Sigmoid colon (tissue), 7 donors: ENCODE results near the gene KRTAP4-8. TPM values are rescaled to one million over a fixed set of nuclear protein-coding genes. Genes with fewer than 3 reads are reported as not detected.

Source experiments
- DNase-seq: peaks from one replicate; pipeline ENCODE4 v3.0.0-alpha.2; 2019
- H3K27ac ChIP-seq, 4 donors: fragments of 200-600 bp; sonication (generic); one replicate each; pipeline ENCODE4 v1.5.1; 2016 to 2019; ENCODE audit warnings: mild to moderate bottlenecking in 1 of 4
- H3K27me3 ChIP-seq, 3 donors: fragments of 200-600 bp; sonication (generic); one replicate each; pipeline ENCODE4 v1.5.1; 2019; ENCODE audit warnings: mild to moderate bottlenecking in 1 of 3
- H3K36me3 ChIP-seq, 4 donors: fragments of 200-600 bp; sonication (generic); one replicate each; pipeline ENCODE4 v1.5.1; 2016 to 2019
- H3K4me1 ChIP-seq, 4 donors: fragments of 200-600 bp; sonication (generic); one replicate each; pipeline ENCODE4 v1.5.1; 2017 to 2019
- H3K4me3 ChIP-seq, 4 donors: fragments of 200-600 bp; sonication (generic); one replicate each; pipeline ENCODE4 v1.5.1; 2017 to 2019; ENCODE audit warnings: mild to moderate bottlenecking in 2 of 4, moderate library complexity in 1 of 4
- H3K9me3 ChIP-seq, 4 donors: fragments of 200-600 bp in 3 of 4; sonication (generic) in 3 of 4; one replicate each; pipeline versions ENCODE4 v1.5.1 to v1.6.1; 2013 to 2019
- CTCF ChIP-seq, 4 experiments: fragments of 450-650 bp in 3 of 4; fragments of 200-600 bp in 1 of 4; IDR thresholded peaks; one replicate each; pipeline ENCODE4 v1.5.1; 2016 to 2019; ENCODE audit warnings: antibody characterized with exemption in 4 of 4, mild to moderate bottlenecking in 3 of 4, moderate library complexity in 2 of 4
- EP300 ChIP-seq, 4 donors: sonication (generic); formaldehyde crosslinking; IDR thresholded peaks; one replicate each; pipeline ENCODE4 v1.6.1; 2017; ENCODE audit warnings: antibody characterized with exemption in 4 of 4
- POLR2A ChIP-seq, 2 donors: fragments of 450-650 bp; IDR thresholded peaks; one replicate each; pipeline ENCODE4 v1.6.1; 2016; ENCODE audit warnings: antibody characterized with exemption in 2 of 2, mild to moderate bottlenecking in 2 of 2, moderate library complexity in 2 of 2
- POLR2AphosphoS5 ChIP-seq, 4 donors: sonication (generic); formaldehyde crosslinking; IDR thresholded peaks; one replicate each; pipeline ENCODE4 v1.6.1; 2017; ENCODE audit warnings: antibody characterized with exemption in 4 of 4
- WGBS, 2 donors: extraction: QIAGEN DNeasy Blood & Tissue Kit; methylation state at CpG; one replicate each; pipeline ENCODE4 v1.1.7; 2013; 5-methylcytosine and 5-hydroxymethylcytosine counted together
- intact Hi-C: fragments of 100-400 bp; cut with DNase I; formaldehyde crosslinking; loops from one replicate; pipeline ENCODE4 v1.15.1; 2023
- polyA plus RNA-seq, 3 donors: library from polyadenylated mRNA; stranded (reverse); fragments of 200-250 nt; gene quantifications; one replicate each; pipeline ENCODE4 v1.2.3, GENCODE V29; 2013
- total RNA-seq, 4 donors: library from RNA; depleted of rRNA; stranded (reverse); fragments of >200 nt; gene quantifications; one replicate each; pipeline ENCODE4 v1.1.0, GENCODE V29; 2016
- donor health status: healthy with polysubstance abuse.
- donor health status: Bipolar disorder and iron deficiency.
- donor health status: healthy.

The KRTAP4-8 gene
- total and polyA plus RNA-seq, 7 donors: not detected

GRCh38 chr17:41133880-41134735, 36.2 kb upstream of the KRTAP4-8 start:
- intact Hi-C loops: no loop called here
- 57 to 76% methylated on average over 2 of the region's 2 CpGs for WGBS, 2 donors
- no peaks in the 10 kb centered on the region for H3K9me3 ChIP-seq

GRCh38 chr17:41131979-41132378, 34.0 kb upstream of the KRTAP4-8 start:
- TF ChIP-seq EP300 (IDR thresholded peaks at IDR 0.05) (no peak), CTCF (IDR thresholded peaks at IDR 0.05) (no peak), POLR2AphosphoS5 (IDR thresholded peaks at IDR 0.05) (no peak), POLR2A (IDR thresholded peaks at IDR 0.05) (no peak)
- Histone ChIP-seq H3K27ac (no peak overlapping the region), H3K4me1 (no peaks in the 10 kb centered on the region), H3K36me3 (no peaks in the 10 kb centered on the region), H3K9me3 (no peaks in the 10 kb centered on the region), H3K27me3 (no peaks in the 10 kb centered on the region), H3K4me3 (no peak overlapping the region)
- intact Hi-C loops: no loop called here
- 68 to 77% methylated on average over 3 of the region's 3 CpGs for WGBS, 2 donors
- DNase-seq: no peak

More at GRCh38 chr17:41133880-41134735, 36.2 kb upstream of the KRTAP4-8 start:
- Histone ChIP-seq H3K27ac (no peak overlapping the region), H3K27me3 (no peaks in the 10 kb centered on the region), H3K36me3 (no peaks in the 10 kb centered on the region), H3K4me1 (no peaks in the 10 kb centered on the region), H3K4me3 (no peak overlapping the region)
- DNase-seq: no peak
- no peak for TF ChIP-seq POLR2A (IDR thresholded peaks at IDR 0.05)
- no peak for TF ChIP-seq POLR2AphosphoS5 (IDR thresholded peaks at IDR 0.05)
- no peak for TF ChIP-seq EP300 (IDR thresholded peaks at IDR 0.05)
- no peak for TF ChIP-seq CTCF (IDR thresholded peaks at IDR 0.05)

GRCh38 chr17:41127371-41127770, 29.4 kb upstream of the KRTAP4-8 start:
- no peaks in the 10 kb centered on the region for H3K9me3 ChIP-seq
- intact Hi-C loops: no loop called here

GRCh38 chr17:41126412-41126811, 28.5 kb upstream of the KRTAP4-8 start:
- no peak for DNase-seq
- Histone ChIP-seq H3K9me3 (no peaks in the 10 kb centered on the region), H3K4me1 (no peaks in the 10 kb centered on the region), H3K4me3 (no peak overlapping the region), H3K36me3 (no peaks in the 10 kb centered on the region), H3K27ac (no peak overlapping the region), H3K27me3 (peaks cover 0 to 4% (median 0%) of the 10 kb centered on the region in 3 donors)
- intact Hi-C loops: no loop called here
- WGBS, 2 donors: 83 to 91% methylated on average over 3 of the region's 3 CpGs
- TF ChIP-seq POLR2AphosphoS5 (IDR thresholded peaks at IDR 0.05) (no peak), EP300 (IDR thresholded peaks at IDR 0.05) (no peak), CTCF (IDR thresholded peaks at IDR 0.05) (no peak), POLR2A (IDR thresholded peaks at IDR 0.05) (no peak)

More at GRCh38 chr17:41127371-41127770, 29.4 kb upstream of the KRTAP4-8 start:
- Histone ChIP-seq H3K27ac (no peak overlapping the region), H3K4me3 (no peak overlapping the region), H3K4me1 (no peaks in the 10 kb centered on the region), H3K27me3 (peaks cover 0 to 1% (median 0%) of the 10 kb centered on the region in 3 donors), H3K36me3 (no peaks in the 10 kb centered on the region)
- TF ChIP-seq CTCF (IDR thresholded peaks at IDR 0.05) (no peak), EP300 (IDR thresholded peaks at IDR 0.05) (no peak), POLR2A (IDR thresholded peaks at IDR 0.05) (no peak), POLR2AphosphoS5 (IDR thresholded peaks at IDR 0.05) (no peak)
- 42 to 83% methylated on average over 1 of the region's 1 CpG for WGBS, 2 donors
- DNase-seq: no peak
